HepG2 (cell line): ENCODE results near the gene IVD. TPM values are rescaled to one million over a fixed set of nuclear protein-coding genes. Genes with fewer than 3 reads are reported as not detected.

Experiments
- ADNP ChIP-seq: sonication (generic); formaldehyde crosslinking; IDR thresholded peaks from 2 replicates; pipeline ENCODE4 v1.4.0; 2020; ENCODE audit warnings: missing genetic modification reagents
- BORCS8-MEF2B ChIP-seq: sonication (generic); formaldehyde crosslinking; IDR thresholded peaks from 2 replicates; pipeline ENCODE4 v1.8.0; 2022; ENCODE audit warnings: mild to moderate bottlenecking, missing genetic modification reagents
- CHD4 ChIP-seq: fragments of 200-600 bp; sonication (generic); IDR thresholded peaks from 2 replicates; pipeline ENCODE4 v1.7.0; 2017; ENCODE audit warnings: mild to moderate bottlenecking, low read length, borderline replicate concordance
- FOXA3 ChIP-seq: IDR thresholded peaks from 2 replicates; pipeline ENCODE4 v1.6.1; 2016; ENCODE audit warnings: missing genetic modification reagents, missing compliant biosample characterization
- FOXM1 ChIP-seq: sonication (generic); formaldehyde crosslinking; IDR thresholded peaks from 2 replicates; pipeline ENCODE4 v1.5.0; 2020; ENCODE audit warnings: missing genetic modification reagents
- HIVEP1 ChIP-seq: sonication (generic); formaldehyde crosslinking; IDR thresholded peaks from 2 replicates; pipeline ENCODE4 v1.4.0; 2020; ENCODE audit warnings: mild to moderate bottlenecking, missing genetic modification reagents
- HNRNPL ChIP-seq: fragments of 200-400 bp; formaldehyde crosslinking; IDR thresholded peaks from 2 replicates; pipeline ENCODE4 v1.6.1; 2017; ENCODE audit warnings: mild to moderate bottlenecking, low read depth, low read length
- IKZF4 ChIP-seq: sonication (generic); formaldehyde crosslinking; IDR thresholded peaks from 2 replicates; pipeline ENCODE4 v1.5.1; 2020; ENCODE audit warnings: borderline replicate concordance, mild to moderate bottlenecking, low read depth, missing genetic modification reagents; ENCODE audit errors: not compliant biosample characterization
- KAT8 ChIP-seq: IDR thresholded peaks from 2 replicates; pipeline ENCODE4 v1.6.1; 2016; ENCODE audit warnings: missing genetic modification reagents, missing compliant biosample characterization
- MYC ChIP-seq: sonication (generic); formaldehyde crosslinking; IDR thresholded peaks from 2 replicates; pipeline ENCODE4 v1.9.0; 2021; ENCODE audit warnings: missing genetic modification reagents, borderline replicate concordance
- RFXAP ChIP-seq: sonication (generic); formaldehyde crosslinking; IDR thresholded peaks from 2 replicates; pipeline ENCODE4 v1.4.0; 2020; ENCODE audit warnings: missing genetic modification reagents, borderline replicate concordance
- TAF1 ChIP-seq: sonication (generic); formaldehyde crosslinking; IDR thresholded peaks from 2 replicates; pipeline ENCODE4 v1.4.0; 2020; ENCODE audit warnings: missing genetic modification reagents
- TOPORS ChIP-seq: sonication (generic); formaldehyde crosslinking; IDR thresholded peaks from 2 replicates; pipeline ENCODE4 v1.8.0; 2023; ENCODE audit warnings: mild to moderate bottlenecking, missing genetic modification reagents
- ZBTB4 ChIP-seq: sonication (generic); formaldehyde crosslinking; IDR thresholded peaks from 2 replicates; pipeline ENCODE4 v1.4.0; 2020; ENCODE audit warnings: missing genetic modification reagents, mild to moderate bottlenecking, borderline replicate concordance
- ZFP36L2 ChIP-seq: sonication (generic); formaldehyde crosslinking; IDR thresholded peaks from 2 replicates; pipeline ENCODE4 v1.4.0; 2020; ENCODE audit warnings: missing genetic modification reagents
- ZFP37 ChIP-seq: sonication (generic); formaldehyde crosslinking; IDR thresholded peaks from 2 replicates; pipeline ENCODE4 v1.4.0; 2020; ENCODE audit warnings: missing genetic modification reagents, borderline replicate concordance
- ZNF142 ChIP-seq: sonication (generic); formaldehyde crosslinking; IDR thresholded peaks from 2 replicates; pipeline ENCODE4 v1.4.0; 2020; ENCODE audit warnings: missing genetic modification reagents
- ZNF143 ChIP-seq: sonication (generic); formaldehyde crosslinking; IDR thresholded peaks from 2 replicates; pipeline ENCODE4 v1.4.0; 2020; ENCODE audit warnings: missing genetic modification reagents
- ZNF20 ChIP-seq: sonication (generic); formaldehyde crosslinking; IDR thresholded peaks from 2 replicates; pipeline ENCODE4 v1.4.0; 2020; ENCODE audit warnings: mild to moderate bottlenecking, moderate library complexity, missing genetic modification reagents
- ZNF235 ChIP-seq: sonication (generic); formaldehyde crosslinking; IDR thresholded peaks from 2 replicates; pipeline ENCODE4 v1.8.1; 2023; ENCODE audit warnings: mild to moderate bottlenecking, missing genetic modification reagents, borderline replicate concordance
- polyA plus RNA-seq, 8 experiments: library from polyadenylated mRNA; depleted of rRNA in 3 of 8; stranded (reverse) in 7 of 8; unstranded in 1 of 8; fragments of >200 nt; fragmentation: Illumina TruSeq in 4 of 8; extraction: Trizol in 4 of 8; gene quantifications; 2 replicates each; pipeline versions ENCODE4 v1.2.1 to v1.2.3, GENCODE V29; 2011 to 2016; ENCODE audit warnings: low read depth in 4 of 8, missing spikeins in 1 of 8, mixed read lengths in 1 of 8; ENCODE audit not compliant: insufficient read depth in 1 of 8
- total RNA-seq, 5 experiments: library from RNA; depleted of rRNA; stranded (reverse); fragments of >200 nt; fragmentation: Illumina TruSeq; extraction: Trizol; gene quantifications; 2 replicates each; pipeline ENCODE4 v1.2.3, GENCODE V29; 2016; ENCODE audit warnings: low read depth in 1 of 5
- TF ChIP-seq, protein P1 (sequence below): sonication (generic); formaldehyde crosslinking; IDR thresholded peaks from 2 replicates; pipeline ENCODE4 v1.5.1; 2020; ENCODE audit warnings: mild to moderate bottlenecking, missing genetic modification reagents, borderline replicate concordance

The IVD gene
- total and polyA plus RNA-seq, 2 of the 13 experiments (the other 11 are each of a cell fraction or from before 2014, with no cell fraction given), result 48.0 to 53.9 TPM

GRCh38 chr15:40470423-40471104, 65.0 kb downstream of the IVD start, which contains the start of gene CHST14 (continued):
- TF ChIP-seq, protein P1, sequence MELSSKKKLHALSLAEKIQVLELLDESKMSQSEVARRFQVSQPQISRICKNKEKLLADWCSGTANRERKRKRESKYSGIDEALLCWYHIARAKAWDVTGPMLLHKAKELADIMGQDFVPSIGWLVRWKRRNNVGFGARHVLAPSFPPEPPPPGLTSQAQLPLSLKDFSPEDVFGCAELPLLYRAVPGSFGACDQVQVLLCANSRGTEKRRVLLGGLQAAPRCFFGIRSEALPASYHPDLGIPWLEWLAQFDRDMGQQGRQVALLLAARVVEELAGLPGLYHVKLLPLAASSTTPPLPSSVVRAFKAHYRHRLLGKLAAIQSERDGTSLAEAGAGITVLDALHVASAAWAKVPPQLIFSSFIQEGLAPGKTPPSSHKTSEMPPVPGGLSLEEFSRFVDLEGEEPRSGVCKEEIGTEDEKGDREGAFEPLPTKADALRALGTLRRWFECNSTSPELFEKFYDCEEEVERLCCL (CRISPR knock-in tag), result no peak
- TF ChIP-seq ZNF20 (CRISPR knock-in tag) (no peak), ZNF143 (CRISPR knock-in tag) (no peak), ZBTB4 (CRISPR knock-in tag) (no peak), FOXA3 (CRISPR knock-in tag) (no peak), HNRNPL (no peak), ZNF235 (CRISPR knock-in tag) (no peak), BORCS8-MEF2B (no peak), FOXM1 (no peak), IKZF4 (CRISPR knock-in tag) (no peak), ZFP36L2 (CRISPR knock-in tag) (no peak), KAT8 (CRISPR knock-in tag) (no peak), RFXAP (CRISPR knock-in tag) (no peak), ADNP (CRISPR knock-in tag) (no peak), ZNF142 (CRISPR knock-in tag) (no peak), MYC (peak; percentile 39; the same call in 1 of the 2 replicates), CHD4 (no peak), TOPORS (no peak), ZFP37 (CRISPR knock-in tag) (no peak), HIVEP1 (CRISPR knock-in tag) (no peak), TAF1 (CRISPR knock-in tag) (peak; percentile 43; the same call in 1 of the 2 replicates)
